RPMI8226 (cell line): ENCODE data around the gene RALGAPA2.
A peak's percentile ranks its signal among the peaks of the same experiment; 100 is the strongest.

ENCODE experiments used
- DNase-seq: peaks from one replicate; pipeline ENCODE4 v3.0.0-alpha.2; 2015

The RALGAPA2 gene

DNA sequence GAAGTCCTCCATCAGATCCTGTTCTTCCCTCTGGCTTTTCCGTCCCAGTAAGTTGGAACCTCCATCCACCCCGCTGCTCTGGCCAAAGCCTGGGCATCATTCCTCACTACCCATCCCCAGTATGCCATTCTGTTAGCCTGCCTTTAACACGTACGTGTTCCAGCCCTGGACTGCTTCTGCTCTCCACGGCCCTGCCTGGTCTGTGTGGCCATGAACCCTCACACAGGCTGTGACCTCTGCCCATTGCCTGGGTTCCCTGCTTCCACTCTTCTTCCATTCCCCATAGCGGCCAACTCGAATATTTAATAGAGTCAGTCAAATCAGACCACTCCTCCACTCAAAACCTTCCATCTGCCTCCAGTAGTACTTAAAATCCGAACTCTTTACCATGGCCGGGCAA is 29.4 kb downstream of the RALGAPA2 start:
- no peak for DNase-seq

DNA sequence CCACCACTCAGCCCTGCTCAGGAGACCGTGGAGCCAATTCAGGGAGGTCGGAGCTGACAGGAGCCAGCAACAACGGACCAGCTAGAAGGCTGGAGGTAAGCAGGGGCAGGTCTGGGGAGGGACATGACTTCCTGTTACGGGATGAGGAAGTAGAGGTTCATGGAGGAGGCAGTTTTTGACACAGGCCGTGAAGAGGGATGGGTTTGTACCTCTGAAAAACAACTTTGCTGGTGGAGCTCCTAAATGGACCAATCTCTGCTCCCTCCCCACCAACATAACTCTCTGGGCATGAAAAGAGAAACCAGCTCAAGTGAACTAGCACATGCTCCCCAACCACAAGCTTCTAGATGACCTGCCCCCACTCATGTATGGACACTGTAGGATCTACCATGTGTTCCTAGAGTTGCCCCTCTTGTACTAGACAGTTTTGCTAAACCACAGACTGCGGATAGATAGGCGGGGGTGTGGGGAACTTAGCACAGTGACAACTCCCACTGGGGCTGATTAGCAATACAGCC is 31.4 kb downstream of the RALGAPA2 start:
- DNase-seq = no peak

DNA sequence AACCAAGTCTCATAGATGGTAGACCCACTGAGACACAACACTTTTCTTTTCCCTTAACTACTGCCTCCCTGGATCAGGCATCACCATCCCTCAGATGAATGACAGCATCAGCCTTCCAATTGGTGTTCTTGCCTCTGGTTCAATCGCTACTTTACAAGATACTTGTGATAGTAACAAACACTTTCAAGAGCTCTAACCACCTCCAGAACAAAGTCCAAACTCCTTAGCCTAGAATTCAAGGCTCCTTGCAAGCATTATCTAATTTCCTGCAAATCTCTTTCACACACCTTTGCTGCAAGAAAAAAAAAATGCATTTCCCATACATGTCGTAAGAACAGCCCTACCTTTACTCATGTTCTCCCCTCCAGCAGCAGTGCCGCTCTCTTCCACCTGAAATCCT is 33.1 kb downstream of the RALGAPA2 start:
- no peak for DNase-seq

DNA sequence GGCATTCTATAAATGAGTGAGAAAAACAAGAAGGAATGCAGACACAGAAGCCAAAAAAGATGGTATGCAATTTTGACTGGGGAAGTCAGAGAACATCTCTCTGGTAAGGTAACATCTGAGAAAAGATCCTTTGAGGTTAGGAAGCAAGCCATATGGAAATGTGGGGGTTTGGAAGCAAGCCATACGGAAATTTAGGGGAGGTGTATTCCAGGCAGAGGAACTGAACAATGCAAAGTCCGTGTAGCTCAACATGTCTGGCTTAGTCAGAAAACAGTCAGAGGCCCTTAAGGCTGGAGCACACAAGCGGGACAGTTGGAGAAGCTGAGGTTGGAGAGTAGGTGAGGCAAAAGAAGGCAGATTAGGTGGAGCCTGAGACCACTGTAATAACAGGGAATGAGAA is 35.3 kb downstream of the RALGAPA2 start:
- DNase-seq = no peak

GRCh38 chr20:20668639-20669038 is 43.8 kb downstream of the RALGAPA2 start:
- peak; percentile 66 for DNase-seq

GRCh38 chr20:20666359-20666758 is 46.1 kb downstream of the RALGAPA2 start:
- DNase-seq = no peak

- DNase-seq = no peak
These were observed 46.7 kb downstream of the RALGAPA2 start for GRCh38 chr20:20665606-20666332.

DNA sequence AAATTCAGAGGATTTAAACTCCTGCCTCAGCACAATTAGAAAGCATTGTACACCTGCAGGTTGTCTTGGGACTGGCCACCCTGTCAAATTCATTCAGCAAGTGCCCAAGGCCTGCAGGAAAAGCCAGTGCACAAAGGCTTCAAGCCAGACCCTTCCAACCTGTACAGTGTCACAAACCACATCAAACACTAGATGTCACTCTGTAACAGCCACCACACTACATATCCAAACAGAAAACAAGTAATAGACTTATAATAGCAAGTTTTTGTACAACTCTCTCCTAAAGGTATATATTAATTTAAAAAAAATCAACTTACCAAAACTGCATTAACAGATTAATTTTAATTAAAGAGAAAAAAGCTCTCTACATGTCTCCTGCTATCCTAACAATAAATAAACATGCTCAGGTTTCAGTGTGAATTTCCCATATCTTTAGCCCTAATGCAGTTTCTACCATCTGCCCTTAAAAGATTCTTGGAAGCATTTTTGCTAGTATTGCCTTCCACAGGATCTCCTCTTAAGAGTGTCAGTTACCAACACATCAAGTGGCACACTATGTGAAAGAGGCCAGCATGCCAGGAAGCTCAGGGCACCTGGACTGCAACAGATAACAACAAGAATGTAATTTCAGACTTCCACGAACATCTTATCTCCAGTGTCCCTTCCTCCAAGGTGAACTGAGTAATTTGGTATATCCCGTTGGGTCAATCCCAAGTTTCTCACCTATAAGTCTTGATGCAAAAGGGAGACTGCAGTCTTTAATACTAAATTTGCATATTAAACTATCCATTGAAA is 47.5 kb downstream of the RALGAPA2 start:
- peak; percentile 39 for DNase-seq

- no peak for DNase-seq
These were observed 48.6 kb downstream of the RALGAPA2 start for GRCh38 chr20:20663841-20664240.

DNA sequence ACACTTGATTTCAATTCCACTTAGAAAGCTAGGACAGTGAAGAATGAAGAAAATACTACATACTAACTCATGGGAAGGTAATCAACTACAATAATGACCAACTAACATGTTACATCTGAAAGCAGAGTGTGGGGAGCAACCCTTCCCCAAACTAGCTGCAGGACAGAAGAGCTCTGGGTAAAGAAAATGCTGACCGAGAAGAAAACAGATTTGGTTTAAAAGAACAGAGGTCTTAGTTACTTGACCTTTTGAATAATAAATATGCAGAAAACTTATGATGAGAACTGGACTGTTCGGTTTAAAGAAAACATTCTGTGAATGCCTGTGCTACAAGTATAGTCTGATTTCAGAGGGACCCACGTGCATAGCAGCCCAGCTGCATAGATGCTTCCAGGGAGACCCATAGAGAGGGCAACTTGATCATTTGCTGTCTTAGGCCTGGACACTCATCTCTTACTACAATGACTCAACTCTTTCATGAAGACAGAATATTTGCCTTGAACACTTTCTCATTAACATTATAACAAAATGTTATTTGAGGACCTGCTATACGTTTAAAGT is 53.5 kb downstream of the RALGAPA2 start:
- no peak for DNase-seq

GRCh38 chr20:20658123-20658522 is 54.3 kb downstream of the RALGAPA2 start:
- no peak for DNase-seq

- DNase-seq = no peak
These were observed 55.4 kb downstream of the RALGAPA2 start for GRCh38 chr20:20657092-20657491.

- DNase-seq = no peak
These were observed 56.6 kb downstream of the RALGAPA2 start for GRCh38 chr20:20655883-20656282.

DNA sequence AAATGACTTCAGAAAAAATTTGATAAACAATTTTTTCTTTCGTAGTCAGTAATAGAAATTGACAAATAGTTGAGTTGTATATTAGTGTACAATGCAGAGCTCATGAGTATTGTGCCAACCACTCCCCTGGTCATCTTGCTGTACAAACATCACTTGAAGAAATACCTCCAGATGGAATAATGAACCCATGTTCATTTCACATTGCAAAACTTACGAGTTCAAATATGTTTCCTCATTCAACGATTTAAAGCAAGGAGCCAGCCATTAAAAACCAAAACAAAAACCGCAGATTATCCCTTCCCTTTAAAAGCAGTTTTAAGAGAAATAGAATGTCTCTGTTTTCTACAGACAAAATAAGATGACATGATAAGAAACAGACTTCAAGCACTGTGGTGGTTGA is 62.5 kb downstream of the RALGAPA2 start:
- DNase-seq = no peak

DNA sequence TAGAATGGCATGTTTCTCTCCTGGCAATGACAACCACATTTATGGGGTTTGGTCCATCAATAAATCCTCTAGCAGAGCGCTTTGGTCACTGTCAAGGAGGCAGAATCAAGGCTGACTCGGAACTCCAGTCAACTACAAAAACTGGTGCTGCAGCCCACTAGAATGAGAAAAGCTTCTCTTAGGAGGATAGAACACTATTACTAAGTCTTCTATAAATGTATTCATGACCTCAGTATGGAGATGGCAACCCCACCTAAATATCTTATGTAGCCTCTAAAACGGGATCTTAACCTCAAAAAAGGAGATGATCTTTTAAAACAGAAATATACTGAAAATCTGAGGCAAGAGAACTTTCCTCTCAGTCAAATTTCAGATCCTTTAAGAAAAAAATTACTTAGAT is 68.5 kb downstream of the RALGAPA2 start:
- no peak for DNase-seq

GRCh38 chr20:20641783-20642182 is 70.7 kb downstream of the RALGAPA2 start:
- DNase-seq = no peak

GRCh38 chr20:20638878-20639277 is 73.6 kb downstream of the RALGAPA2 start:
- DNase-seq = no peak

DNA sequence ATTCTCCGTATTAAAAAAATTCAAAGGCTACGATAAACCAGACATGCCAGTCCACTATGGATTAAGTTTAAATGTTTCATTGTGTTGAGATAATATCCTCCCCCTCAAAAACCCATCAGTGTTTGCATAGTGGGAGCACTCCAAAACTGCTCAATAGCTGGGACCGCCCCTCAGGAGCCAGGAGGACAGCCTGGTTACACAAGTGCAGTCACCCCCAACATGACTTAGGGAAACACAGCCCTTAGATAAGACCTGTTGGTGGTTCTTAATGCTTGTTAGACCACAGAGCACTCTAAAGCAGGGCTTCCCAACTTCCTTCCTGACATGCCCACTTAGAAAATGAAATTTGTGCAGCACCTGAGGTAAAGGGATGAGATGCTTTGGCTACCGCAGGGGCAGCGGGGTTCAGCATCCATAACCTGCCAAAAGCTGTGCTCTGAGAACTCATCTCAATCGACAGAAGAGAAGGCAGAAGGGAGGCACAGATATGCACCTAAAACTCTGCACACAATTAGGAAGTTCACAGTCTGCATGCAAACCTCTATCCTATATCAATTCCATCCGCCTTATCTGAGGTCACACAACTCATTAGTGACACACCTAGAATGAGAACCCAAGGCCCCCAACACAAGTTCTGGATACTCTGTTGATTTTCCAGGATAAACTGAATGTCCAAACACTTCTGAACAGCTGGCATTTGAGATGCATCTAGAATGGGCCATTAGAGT is 74.3 kb downstream of the RALGAPA2 start:
- DNase-seq = no peak

DNA sequence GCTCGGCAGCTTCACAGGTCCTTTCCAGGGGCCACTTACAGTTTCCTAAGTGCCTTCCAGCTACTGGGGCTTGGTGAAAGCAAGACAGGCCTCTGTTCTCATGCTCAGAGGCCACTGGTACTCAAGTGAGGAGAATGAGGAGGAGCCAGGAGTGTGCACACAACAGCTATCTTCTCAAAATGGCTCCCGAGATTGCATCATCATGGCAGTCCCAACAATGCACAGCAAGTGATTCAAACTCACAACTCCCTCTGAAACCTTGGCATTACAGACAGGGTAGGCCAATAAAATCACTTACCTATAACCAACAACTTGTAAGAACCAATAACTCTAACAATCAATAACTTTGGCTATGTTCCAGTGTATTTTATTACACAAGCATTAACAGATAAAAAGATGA is 77.4 kb downstream of the RALGAPA2 start:
- no peak for DNase-seq

DNA sequence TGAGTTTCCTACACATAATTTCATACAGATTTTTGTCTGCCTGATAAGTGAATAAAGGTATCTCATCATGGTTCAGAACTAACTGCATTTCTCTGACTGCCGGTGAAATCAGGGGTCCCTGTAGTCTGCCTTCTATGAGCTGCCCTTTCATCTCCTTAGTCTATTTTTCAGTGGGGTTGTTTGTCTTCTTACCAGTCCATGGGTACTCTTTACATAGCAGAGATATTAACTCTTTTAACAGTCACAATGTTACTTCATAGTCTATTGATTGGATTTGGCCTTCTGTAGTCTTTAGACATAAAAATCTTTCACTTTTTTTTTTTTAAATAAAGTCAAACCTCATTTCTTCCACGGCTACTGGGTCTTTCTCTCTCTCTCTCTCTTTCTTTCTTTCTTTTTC is 79.8 kb downstream of the RALGAPA2 start:
- DNase-seq = no peak

DNA sequence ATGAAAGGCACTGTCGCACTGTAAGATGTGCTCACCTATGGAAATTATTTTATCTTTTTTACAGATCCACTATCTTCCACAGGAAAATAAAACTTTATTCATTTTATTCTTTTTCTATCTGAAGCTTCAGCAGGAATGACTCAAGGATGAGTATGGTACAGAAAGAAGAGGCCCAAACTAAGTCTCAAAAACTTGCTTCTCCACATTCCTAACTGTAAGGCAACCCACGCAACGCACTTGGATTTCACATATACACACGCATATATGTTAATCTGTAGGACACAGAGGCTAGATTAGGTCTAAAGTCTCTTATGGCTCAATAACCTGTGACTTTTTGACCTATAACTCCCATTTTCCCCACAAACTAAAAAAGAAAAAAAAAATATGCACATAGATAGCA is 81.9 kb downstream of the RALGAPA2 start:
- DNase-seq = no peak

DNA sequence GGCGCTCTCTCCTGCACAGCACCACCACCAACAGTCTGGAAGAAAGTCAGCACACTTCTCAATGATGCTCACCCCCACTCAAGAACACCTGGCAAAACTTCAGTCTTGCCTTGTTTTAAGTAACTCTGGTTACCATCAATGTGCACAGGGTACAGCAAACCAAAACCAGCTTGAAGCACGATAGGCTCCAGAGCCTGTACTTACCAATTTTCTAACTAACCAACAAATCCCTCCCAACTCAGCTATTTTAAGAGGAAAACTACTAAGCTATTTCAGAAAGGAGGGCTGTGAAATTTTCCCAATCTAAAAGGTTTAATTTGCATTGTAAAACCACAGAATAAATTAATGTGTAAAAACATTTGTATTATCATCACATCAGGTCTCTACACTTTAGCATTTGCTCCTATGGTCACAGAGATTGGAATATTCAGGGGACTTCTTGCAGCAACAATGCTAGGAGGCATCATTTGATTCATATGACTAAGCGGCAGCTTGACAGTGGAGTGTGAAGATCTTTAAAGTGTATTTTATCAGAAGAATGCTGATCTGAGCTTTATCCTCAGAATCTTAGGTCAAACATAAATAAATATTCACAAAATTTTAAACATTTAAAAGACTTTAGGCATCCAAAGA is 82.8 kb downstream of the RALGAPA2 start:
- DNase-seq = no peak

GRCh38 chr20:20628314-20628713 is 84.1 kb downstream of the RALGAPA2 start:
- no peak for DNase-seq
